HEK293T (cell line): Measurements from ENCODE around the gene ARHGDIG.

Experiments
- CTCF ChIA-PET: fragments of 350-600 bp; formaldehyde crosslinking; extraction: SDS; loops from one replicate; lab custom pipeline; 2021; ENCODE audit warnings: antibody characterized with exemption, inconsistent platforms; lab: Yijun Ruan, JAX
- POLR2A ChIA-PET: fragments of 350-600 bp; formaldehyde crosslinking; extraction: SDS; loops from one replicate; lab custom pipeline; 2020; ENCODE audit warnings: antibody characterized with exemption, inconsistent platforms; lab: Yijun Ruan, JAX
- DNase-seq: peaks from one replicate; pipeline ENCODE4 v3.0.0; 2012; ENCODE audit warnings: mixed read lengths; ENCODE audit errors: extremely low spot score
- ARNT ChIP-seq: fragments of 450-650 bp; IDR thresholded peaks from 2 replicates; pipeline ENCODE4 v1.6.1; 2017; ENCODE audit warnings: mild to moderate bottlenecking
- BHLHE40 ChIP-seq: fragments of 450-650 bp; IDR thresholded peaks from 2 replicates; pipeline ENCODE4 v1.6.1; 2016; ENCODE audit warnings: mild to moderate bottlenecking, moderate library complexity, borderline replicate concordance
- CTBP1 ChIP-seq: fragments of 450-650 bp; IDR thresholded peaks from 2 replicates; pipeline ENCODE4 v1.6.1; 2016; ENCODE audit warnings: borderline replicate concordance
- ELF4 ChIP-seq: fragments of 450-650 bp; IDR thresholded peaks from 2 replicates; pipeline ENCODE4 v1.6.1; 2017; ENCODE audit warnings: antibody characterized with exemption
- FOXA1 ChIP-seq: fragments of 450-650 bp; IDR thresholded peaks from 2 replicates; pipeline ENCODE4 v1.6.1; 2016; ENCODE audit warnings: mild to moderate bottlenecking
- FOXK2 ChIP-seq: fragments of 450-650 bp; IDR thresholded peaks from 2 replicates; pipeline ENCODE4 v1.6.1; 2016; ENCODE audit warnings: mild to moderate bottlenecking
- FOXM1 ChIP-seq: fragments of 450-650 bp; IDR thresholded peaks from 2 replicates; pipeline ENCODE4 v1.6.1; 2017; ENCODE audit warnings: mild to moderate bottlenecking, borderline replicate concordance
- HDGF ChIP-seq: fragments of 450-650 bp; IDR thresholded peaks from 2 replicates; pipeline ENCODE4 v1.6.1; 2017; ENCODE audit warnings: antibody characterized with exemption, borderline replicate concordance
- L3MBTL2 ChIP-seq: fragments of 450-650 bp; conservative IDR thresholded peaks from 2 replicates; pipeline ENCODE4 v1.6.1; 2016; ENCODE audit warnings: mild to moderate bottlenecking
- LEF1 ChIP-seq: fragments of 450-650 bp; IDR thresholded peaks from 2 replicates; pipeline ENCODE4 v1.6.1; 2017; ENCODE audit warnings: mild to moderate bottlenecking, borderline replicate concordance
- NFRKB ChIP-seq: fragments of 450-650 bp; IDR thresholded peaks from 2 replicates; pipeline ENCODE4 v1.6.1; 2016; ENCODE audit warnings: mild to moderate bottlenecking, moderate library complexity
- PKNOX1 ChIP-seq: fragments of 450-650 bp; IDR thresholded peaks from 2 replicates; pipeline ENCODE4 v1.6.1; 2016
- SP1 ChIP-seq: fragments of 450-650 bp; IDR thresholded peaks from 2 replicates; pipeline ENCODE4 v1.6.1; 2017
- SUZ12 ChIP-seq: fragments of 450-650 bp; IDR thresholded peaks from 2 replicates; pipeline ENCODE4 v1.6.1; 2016; ENCODE audit warnings: mild to moderate bottlenecking
- TARDBP ChIP-seq: fragments of 450-650 bp; IDR thresholded peaks from 2 replicates; pipeline ENCODE4 v1.6.1; 2016
- ZNF384 ChIP-seq: fragments of 450-650 bp; IDR thresholded peaks from 2 replicates; pipeline ENCODE4 v1.6.1; 2016

The ARHGDIG gene

GRCh38 chr16:301950-302349 is 21.6 kb downstream of the ARHGDIG start:
- TF ChIP-seq TARDBP: no peak
- DNase-seq: no peak
- POLR2A ChIA-PET: no interaction called here
- CTCF ChIA-PET: no interaction called here

- CTCF ChIA-PET: no interaction called here
- DNase-seq: no peak
- POLR2A ChIA-PET: no interaction called here
- no peak for TF ChIP-seq FOXK2
- TF ChIP-seq CTBP1: no peak
- TF ChIP-seq ZNF384: no peak
- no peak for TF ChIP-seq NFRKB
- no peak for TF ChIP-seq ARNT
- TF ChIP-seq LEF1: no peak
- TF ChIP-seq BHLHE40: no peak
- no peak for TF ChIP-seq SUZ12
- no peak for TF ChIP-seq ELF4
- no peak for TF ChIP-seq TARDBP
- no peak for TF ChIP-seq FOXA1
- no peak for TF ChIP-seq L3MBTL2
- TF ChIP-seq FOXM1: no peak
- TF ChIP-seq HDGF: no peak
- no peak for TF ChIP-seq PKNOX1
Observed at GRCh38 chr16:303760-304505, 23.5 kb downstream of the ARHGDIG start.

GRCh38 chr16:305916-306626 is 25.7 kb downstream of the ARHGDIG start:
- no peak for DNase-seq
- POLR2A ChIA-PET: no interaction called here
- TF ChIP-seq HDGF (no peak), ZNF384 (no peak), SP1 (no peak), BHLHE40 (no peak), FOXA1 (no peak), L3MBTL2 (no peak), CTBP1 (no peak), FOXM1 (no peak), TARDBP (no peak), NFRKB (no peak), ARNT (no peak), LEF1 (no peak), FOXK2 (no peak), SUZ12 (no peak), ELF4 (no peak), PKNOX1 (no peak)
- CTCF ChIA-PET: no interaction called here

- peak; percentile 45 for DNase-seq
- CTCF ChIA-PET: interaction anchor here (1.0 kb wide), 1 partner anchor 16 kb away, joined by 3 read pairs; no protein-coding TSS in a partner anchor
- TF ChIP-seq ZNF384 (no peak), L3MBTL2 (no peak), ELF4 (no peak), FOXA1 (no peak), ARNT (no peak), PKNOX1 (no peak; the same call in none of the 2 replicates), SP1 (no peak), CTBP1 (no peak), LEF1 (no peak), HDGF (no peak)
- POLR2A ChIA-PET: no interaction called here
Observed at GRCh38 chr16:306911-307370, 26.6 kb downstream of the ARHGDIG start.

GRCh38 chr16:307691-308312 is 27.4 kb downstream of the ARHGDIG start:
- ChIA-PET POLR2A (no interaction called here), CTCF (interaction anchor here (1.0 kb wide), 1 partner anchor 16 kb away, joined by 3 read pairs; no protein-coding TSS in a partner anchor)
- TF ChIP-seq FOXM1 (no peak), LEF1 (no peak), CTBP1 (no peak), ZNF384 (no peak)
- DNase-seq: no peak

- CTCF ChIA-PET: no interaction called here
- TF ChIP-seq TARDBP: no peak
- TF ChIP-seq NFRKB: no peak
- TF ChIP-seq CTBP1: no peak
- TF ChIP-seq ARNT: no peak
- TF ChIP-seq PKNOX1: no peak
- no peak for TF ChIP-seq ZNF384
- no peak for TF ChIP-seq FOXK2
- TF ChIP-seq SP1: no peak
- TF ChIP-seq SUZ12: no peak
- TF ChIP-seq HDGF: no peak
- no peak for TF ChIP-seq L3MBTL2
- TF ChIP-seq ELF4: no peak
- no peak for TF ChIP-seq BHLHE40
- TF ChIP-seq FOXM1: no peak
- TF ChIP-seq FOXA1: no peak
- TF ChIP-seq LEF1: no peak
- no peak for DNase-seq
- POLR2A ChIA-PET: no interaction called here
Observed at GRCh38 chr16:309476-309875, 29.1 kb downstream of the ARHGDIG start.
